HG03575 (cell line): ENCODE data around the gene CSF2.

Source experiments
- ATAC-seq: cut with Tn5 transposase; IDR thresholded peaks from one replicate; pipeline ENCODE4 v1.9.1; 2021; ENCODE audit not compliant: unreplicated experiment, insufficient number of reproducible peaks, low FRiP score; ENCODE audit errors: extremely low read depth

The CSF2 gene

GRCh38 chr5:132065951-132066701 lies 7.5 kb upstream of the CSF2 start:
- no peak for ATAC-seq

GRCh38 chr5:132066871-132067270 lies 6.7 kb upstream of the CSF2 start:
- no peak for ATAC-seq

GRCh38 chr5:132067451-132067850 lies 6.1 kb upstream of the CSF2 start:
- no peak for ATAC-seq

- no peak for ATAC-seq
Measured at GRCh38 chr5:132067941-132068808, 5.4 kb upstream of the CSF2 start.

- no peak for ATAC-seq
Measured at GRCh38 chr5:132069561-132069960, 4.0 kb upstream of the CSF2 start.

GRCh38 chr5:132069994-132070393 lies 3.6 kb upstream of the CSF2 start:
- ATAC-seq = no peak

GRCh38 chr5:132070460-132071337 lies 2.9 kb upstream of the CSF2 start:
- no peak for ATAC-seq

- no peak for ATAC-seq
Measured at GRCh38 chr5:132071338-132071707, 2.3 kb upstream of the CSF2 start.

- ATAC-seq = no peak
Measured at GRCh38 chr5:132072070-132072469, 1.5 kb upstream of the CSF2 start.

GRCh38 chr5:132072528-132072927 lies 1.1 kb upstream of the CSF2 start:
- ATAC-seq = no peak

- ATAC-seq = no peak
Measured at GRCh38 chr5:132074091-132074771, 642 bp downstream of the CSF2 start.

GRCh38 chr5:132074772-132075718 lies 1.5 kb downstream of the CSF2 start:
- no peak for ATAC-seq

GRCh38 chr5:132075719-132076077 lies 2.1 kb downstream of the CSF2 start:
- no peak for ATAC-seq

- ATAC-seq = no peak
Measured at GRCh38 chr5:132076202-132076830, 2.7 kb downstream of the CSF2 start.

GRCh38 chr5:132076983-132077382 lies 3.4 kb downstream of the CSF2 start:
- ATAC-seq = no peak

GRCh38 chr5:132079081-132079480 lies 5.5 kb downstream of the CSF2 start:
- no peak for ATAC-seq

GRCh38 chr5:132079619-132080018 lies 6.0 kb downstream of the CSF2 start:
- no peak for ATAC-seq

GRCh38 chr5:132080595-132080994 lies 7.0 kb downstream of the CSF2 start:
- no peak for ATAC-seq
